Colonic mucosa (tissue), 4 donors: ENCODE measurements around the gene FGA. TPM values are rescaled to one million over a fixed set of nuclear protein-coding genes. Genes with fewer than 3 reads are reported as not detected.

ENCODE experiments used
- DNase-seq: peaks from one replicate; pipeline ENCODE4 v3.0.0-alpha.2; 2020
- H3K27ac ChIP-seq: fragments of 200-600 bp; one replicate; pipeline ENCODE4 v1.8.0; 2021
- H3K27me3 ChIP-seq: fragments of 200-600 bp; one replicate; pipeline ENCODE4 v1.8.0; 2021
- H3K36me3 ChIP-seq: fragments of 200-600 bp; one replicate; pipeline ENCODE4 v1.8.0; 2021
- H3K4me1 ChIP-seq: fragments of 200-600 bp; one replicate; pipeline ENCODE4 v1.8.0; 2021; ENCODE audit warnings: mild to moderate bottlenecking
- H3K4me3 ChIP-seq: fragments of 200-600 bp; one replicate; pipeline ENCODE4 v1.8.0; 2021
- H3K9ac ChIP-seq, 2 donors: one replicate each; pipeline ENCODE4 v1.7.0; 2013; ENCODE audit warnings: control low read depth in 2 of 2, low read depth in 2 of 2, low read length in 2 of 2
- H3K9me3 ChIP-seq: fragments of 200-600 bp; one replicate; pipeline ENCODE4 v1.8.0; 2021
- CTCF ChIP-seq: fragments of 200-600 bp; IDR thresholded peaks from one replicate; pipeline ENCODE4 v1.8.0; 2022; ENCODE audit warnings: antibody characterized with exemption, mild to moderate bottlenecking
- intact Hi-C: fragments of 100-400 bp; cut with DNase I; formaldehyde crosslinking; loops from one replicate; pipeline ENCODE4 v1.14.1; 2022
- total RNA-seq, 2 donors: library from RNA; stranded (reverse); fragmentation: NEBNext Ultra II Directional in 1 of 2; extraction: Animal tissue kit (Norgen Biotek cat#: 25700) in 1 of 2; gene quantifications; one replicate each; pipeline ENCODE4 v1.2.1, GENCODE V29; 2021
- donor health status: healthy.
- donor health status: DM: no; HTN: no; CAD: no.
- donor health status: DM: no; HTN: no; CAD: no.

The FGA gene
- total RNA-seq, 2 donors from 2014 or later = 0.24 to 9.2 TPM

- intact Hi-C loops = no loop called here
- H3K36me3 ChIP-seq = no peaks in the 10 kb centered on the region
- H3K4me1 ChIP-seq = no peaks in the 10 kb centered on the region
- H3K4me3 ChIP-seq = no peak overlapping the region
- H3K27ac ChIP-seq = no peak overlapping the region
- no peak overlapping the region for H3K9ac ChIP-seq
- H3K27me3 ChIP-seq = no peaks in the 10 kb centered on the region
- no peaks in the 10 kb centered on the region for H3K9me3 ChIP-seq
- no peak for TF ChIP-seq CTCF
- no peak for DNase-seq
Measured at GRCh38 chr4:154584259-154584658, 6.3 kb downstream of the FGA start.

- no peaks in the 10 kb centered on the region for H3K27me3 ChIP-seq
- H3K36me3 ChIP-seq = no peaks in the 10 kb centered on the region
- no peak for TF ChIP-seq CTCF
- intact Hi-C loops = no loop called here
- no peak overlapping the region for H3K4me3 ChIP-seq
- no peak for DNase-seq
- H3K9me3 ChIP-seq = no peaks in the 10 kb centered on the region
- no peak overlapping the region for H3K9ac ChIP-seq
- no peaks in the 10 kb centered on the region for H3K4me1 ChIP-seq
- no peak overlapping the region for H3K27ac ChIP-seq
Measured at GRCh38 chr4:154583677-154584076, 6.9 kb downstream of the FGA start.

GRCh38 chr4:154583230-154583629, 7.3 kb downstream of the FGA start:
- no peaks in the 10 kb centered on the region for H3K9me3 ChIP-seq
- intact Hi-C loops = no loop called here
- no peaks in the 10 kb centered on the region for H3K4me1 ChIP-seq
- TF ChIP-seq CTCF = no peak
- H3K4me3 ChIP-seq = no peak overlapping the region
- H3K9ac ChIP-seq = no peak overlapping the region
- no peaks in the 10 kb centered on the region for H3K27me3 ChIP-seq
- H3K27ac ChIP-seq = no peak overlapping the region
- DNase-seq = no peak
- H3K36me3 ChIP-seq = no peaks in the 10 kb centered on the region

- no peaks in the 10 kb centered on the region for H3K9me3 ChIP-seq
- H3K4me1 ChIP-seq = no peaks in the 10 kb centered on the region
- no peak overlapping the region for H3K9ac ChIP-seq
- no peaks in the 10 kb centered on the region for H3K36me3 ChIP-seq
- H3K27me3 ChIP-seq = no peaks in the 10 kb centered on the region
- no peak for TF ChIP-seq CTCF
- no peak for DNase-seq
- H3K4me3 ChIP-seq = no peak overlapping the region
- intact Hi-C loops = no loop called here
- H3K27ac ChIP-seq = no peak overlapping the region
Measured at GRCh38 chr4:154582723-154583122, 7.8 kb downstream of the FGA start.

- Histone ChIP-seq H3K9me3 (no peaks in the 10 kb centered on the region), H3K4me3 (no peak overlapping the region), H3K27me3 (no peaks in the 10 kb centered on the region), H3K4me1 (no peaks in the 10 kb centered on the region), H3K9ac (no peak overlapping the region), H3K36me3 (no peaks in the 10 kb centered on the region), H3K27ac (no peak overlapping the region)
- DNase-seq = no peak
- intact Hi-C loops = no loop called here
- no peak for TF ChIP-seq CTCF
Measured at GRCh38 chr4:154579927-154580326, 10.6 kb downstream of the FGA start.

GRCh38 chr4:154578919-154579318, 11.6 kb downstream of the FGA start:
- TF ChIP-seq CTCF = no peak

More at GRCh38 chr4:154578919-154579318, 11.6 kb downstream of the FGA start:
- Histone ChIP-seq H3K4me1 (no peaks in the 10 kb centered on the region), H3K9ac (no peak overlapping the region), H3K4me3 (no peak overlapping the region), H3K27me3 (no peaks in the 10 kb centered on the region), H3K27ac (no peak overlapping the region), H3K36me3 (no peaks in the 10 kb centered on the region), H3K9me3 (no peaks in the 10 kb centered on the region)
- intact Hi-C loops = no loop called here
- no peak for DNase-seq
